Subcutaneous adipose tissue (tissue), 4 donors: ENCODE data around the gene YWHAE. TPM values are rescaled to one million over a fixed set of nuclear protein-coding genes. Genes with fewer than 3 reads are reported as not detected.

Experiments
- CTCF ChIP-seq: fragments of 450-650 bp; IDR thresholded peaks from one replicate; pipeline ENCODE4 v1.5.1; 2016; ENCODE audit warnings: low read depth, mild to moderate bottlenecking, control low read depth, antibody characterized with exemption, moderate library complexity
- total RNA-seq, 4 donors: library from RNA; depleted of rRNA; stranded (reverse); fragments of >200 nt; gene quantifications; one replicate each; pipeline ENCODE4 v1.1.0, GENCODE V29; 2016

Gene YWHAE
- total RNA-seq, 4 donors from 2014 or later: 501 to 781 (median 598) TPM

DNA sequence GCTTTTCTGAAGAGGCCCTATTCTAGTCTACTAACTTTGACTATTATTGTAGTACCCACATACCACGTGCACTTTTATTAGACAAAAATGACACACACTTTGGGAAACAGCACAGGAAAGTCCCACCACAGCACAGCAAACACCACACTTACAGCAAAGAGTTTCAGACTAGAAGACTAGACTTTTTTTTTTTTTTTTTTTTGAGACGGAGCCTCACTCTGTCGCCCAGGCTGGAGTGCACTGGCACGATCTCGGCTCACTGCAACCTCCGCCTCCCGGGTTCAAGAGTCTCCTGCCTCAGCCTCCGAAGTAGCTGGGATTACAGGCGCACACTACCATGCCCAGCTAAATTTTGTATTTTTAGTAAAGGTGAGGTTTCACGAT lies 20.1 kb downstream of the YWHAE start:
- no peak for TF ChIP-seq CTCF

GRCh38 chr17:1379208-1379929 lies 20.7 kb downstream of the YWHAE start:
- TF ChIP-seq CTCF: no peak

DNA sequence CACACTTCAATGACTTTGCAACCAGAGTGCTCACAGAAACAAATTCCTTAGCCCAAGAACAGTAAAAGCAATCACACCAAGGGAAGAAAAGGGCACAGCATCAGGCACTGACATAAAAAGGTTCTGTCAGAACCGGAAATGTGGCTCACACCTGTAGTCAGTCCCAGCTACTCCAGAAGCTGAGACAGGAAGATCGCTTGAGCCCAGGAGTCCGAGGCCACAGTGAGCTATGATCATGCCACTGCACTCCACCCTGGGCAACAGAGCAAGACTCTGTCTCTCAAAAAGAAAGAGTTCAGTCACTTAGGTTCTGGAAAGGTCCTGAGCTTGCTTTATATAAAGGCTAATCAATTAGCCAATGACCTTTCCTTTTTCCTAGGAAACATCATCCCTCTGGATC lies 22.7 kb downstream of the YWHAE start:
- TF ChIP-seq CTCF: no peak

- TF ChIP-seq CTCF: no peak
Measured at GRCh38 chr17:1376061-1376460, 24.0 kb downstream of the YWHAE start.

- TF ChIP-seq CTCF: no peak
Measured at GRCh38 chr17:1375615-1376014, 24.4 kb downstream of the YWHAE start.

- TF ChIP-seq CTCF: no peak
Measured at GRCh38 chr17:1374431-1375177, 25.4 kb downstream of the YWHAE start.

- no peak for TF ChIP-seq CTCF
Measured at GRCh38 chr17:1373707-1374237, 26.2 kb downstream of the YWHAE start.
